Ovary (tissue), 3 donors: ENCODE results near the gene TP53TG3E.
"Not testable (repeated sequence)": the region's sequence is repeated elsewhere in the genome, so short reads cannot be mapped to it uniquely, and the experiment has no call there.

ENCODE experiments used
- CTCF ChIP-seq, 3 donors: fragments of 450-650 bp in 2 of 3; fragments of 200-600 bp in 1 of 3; IDR thresholded peaks; one replicate each; pipeline versions ENCODE4 v1.5.1 to v1.8.0; 2016 to 2022; ENCODE audit warnings: antibody characterized with exemption in 3 of 3, mild to moderate bottlenecking in 1 of 3
- EP300 ChIP-seq: sonication (generic); formaldehyde crosslinking; IDR thresholded peaks from one replicate; pipeline ENCODE4 v1.6.1; 2017; ENCODE audit warnings: antibody characterized with exemption
- POLR2A ChIP-seq: fragments of 450-650 bp; IDR thresholded peaks from one replicate; pipeline ENCODE4 v1.6.1; 2017; ENCODE audit warnings: antibody characterized with exemption, mild to moderate bottlenecking, moderate library complexity
- donor health status: DM: no; HTN: no; CAD: no.

- TF ChIP-seq CTCF (IDR thresholded peaks at IDR 0.05); POLR2A; EP300: not testable (repeated sequence)
Measured at GRCh38 chr16:33304006-33304405, at the start of gene TP53TG3E.
